WTC11 (cell line): ENCODE data around the gene TTC4. TPM values are rescaled to one million over a fixed set of nuclear protein-coding genes. Genes with fewer than 3 reads are reported as not detected.

ENCODE experiments used
- ATAC-seq: fragments of 200-7000 bp; cut with Tn5 transposase; 2 replicates; pipeline ENCODE4 v1.10.0; 2021; ENCODE audit warnings: mild to moderate bottlenecking, moderate library complexity
- CTCF ChIA-PET: fragments of 300-600 bp; sonication (Branson Sonifier 250); formaldehyde crosslinking; loops from one replicate; lab custom pipeline; 2021; ENCODE audit warnings: antibody characterized with exemption; lab: Charles Lee
- POLR2A ChIA-PET: fragments of 350-600 bp; sonication (Branson Sonifier 250); formaldehyde crosslinking; loops from one replicate; lab custom pipeline; 2021; ENCODE audit warnings: antibody characterized with exemption; lab: Charles Lee
- DNase-seq: peaks from one replicate; pipeline ENCODE4 v3.0.0; 2021; ENCODE audit warnings: low spot score
- H3K27ac Mint-ChIP-seq: 2 replicates; pipeline ENCODE4 v1.8.0; 2021; ENCODE audit warnings: mixed read lengths
- H3K27me3 Mint-ChIP-seq: 2 replicates; pipeline ENCODE4 v1.8.0; 2021; ENCODE audit warnings: low read depth, mild to moderate bottlenecking, moderate library complexity, mixed read lengths
- H3K36me3 Mint-ChIP-seq: 2 replicates; pipeline ENCODE4 v1.8.0; 2021; ENCODE audit warnings: mixed read lengths
- H3K4me1 Mint-ChIP-seq: 2 replicates; pipeline ENCODE4 v1.8.0; 2022; ENCODE audit warnings: mixed read lengths
- H3K4me3 Mint-ChIP-seq: 2 replicates; pipeline ENCODE4 v1.8.0; 2021; ENCODE audit warnings: mild to moderate bottlenecking, moderate library complexity, mixed read lengths
- H3K9me3 Mint-ChIP-seq: 2 replicates; pipeline ENCODE4 v1.8.0; 2021; ENCODE audit warnings: mixed read lengths
- AR ChIP-seq: fragments of 250-450 bp; sonication (Bioruptor Pico); IDR thresholded peaks from 2 replicates; pipeline ENCODE4 v1.9.0; 2021; ENCODE audit warnings: mild to moderate bottlenecking
- ATF1 ChIP-seq: sonication (generic); formaldehyde crosslinking; IDR thresholded peaks from 2 replicates; pipeline ENCODE4 v1.8.1; 2023; ENCODE audit warnings: mild to moderate bottlenecking, moderate library complexity, missing genetic modification reagents
- CBFB ChIP-seq: sonication (generic); formaldehyde crosslinking; IDR thresholded peaks from 2 replicates; pipeline ENCODE4 v1.8.1; 2022; ENCODE audit warnings: mild to moderate bottlenecking, low read depth, missing genetic modification reagents
- ELF4 ChIP-seq: sonication (generic); formaldehyde crosslinking; IDR thresholded peaks from 2 replicates; pipeline ENCODE4 v1.8.1; 2022; ENCODE audit warnings: low read depth, mild to moderate bottlenecking, moderate library complexity, missing genetic modification reagents
- ERG ChIP-seq: fragments of 250-450 bp; sonication (Bioruptor Pico); IDR thresholded peaks from 2 replicates; pipeline ENCODE4 v1.8.0; 2021; ENCODE audit warnings: mild to moderate bottlenecking
- FOXK1 ChIP-seq: sonication (generic); formaldehyde crosslinking; IDR thresholded peaks from 2 replicates; pipeline ENCODE4 v1.8.0; 2022; ENCODE audit warnings: mild to moderate bottlenecking, moderate library complexity, missing genetic modification reagents
- FOXP1 ChIP-seq: sonication (generic); formaldehyde crosslinking; IDR thresholded peaks from 2 replicates; pipeline ENCODE4 v1.8.0; 2022; ENCODE audit warnings: missing genetic modification reagents, mild to moderate bottlenecking, moderate library complexity, borderline replicate concordance
- IRF2 ChIP-seq: sonication (generic); formaldehyde crosslinking; IDR thresholded peaks from 2 replicates; pipeline ENCODE4 v1.8.0; 2022; ENCODE audit warnings: low read depth, missing genetic modification reagents, borderline replicate concordance
- KAT7 ChIP-seq: sonication (generic); formaldehyde crosslinking; IDR thresholded peaks from 2 replicates; pipeline ENCODE4 v1.8.1; 2023; ENCODE audit warnings: missing genetic modification reagents, mild to moderate bottlenecking, borderline replicate concordance
- MXD4 ChIP-seq: fragments of 250-450 bp; sonication (Bioruptor Pico); IDR thresholded peaks from 2 replicates; pipeline ENCODE4 v1.8.0; 2021; ENCODE audit warnings: mild to moderate bottlenecking, moderate library complexity, borderline replicate concordance
- OVOL2 ChIP-seq: fragments of 250-450 bp; sonication (Bioruptor Pico); IDR thresholded peaks from 2 replicates; pipeline ENCODE4 v1.9.0; 2021; ENCODE audit warnings: mild to moderate bottlenecking, borderline replicate concordance
- SMAD4 ChIP-seq: sonication (generic); formaldehyde crosslinking; IDR thresholded peaks from 2 replicates; pipeline ENCODE4 v1.8.0; 2022; ENCODE audit warnings: mild to moderate bottlenecking, missing genetic modification reagents
- TEAD1 ChIP-seq: sonication (generic); formaldehyde crosslinking; IDR thresholded peaks from 2 replicates; pipeline ENCODE4 v1.8.0; 2022; ENCODE audit warnings: mild to moderate bottlenecking, missing genetic modification reagents
- ZMAT4 ChIP-seq: fragments of 250-450 bp; sonication (Bioruptor Pico); IDR thresholded peaks from 2 replicates; pipeline ENCODE4 v1.9.0; 2021; ENCODE audit warnings: mild to moderate bottlenecking
- ZNF121 ChIP-seq: sonication (generic); formaldehyde crosslinking; IDR thresholded peaks from 2 replicates; pipeline ENCODE4 v1.8.0; 2023; ENCODE audit warnings: missing genetic modification reagents
- ZNF138 ChIP-seq: sonication (generic); formaldehyde crosslinking; conservative IDR thresholded peaks from 2 replicates; pipeline ENCODE4 v1.8.1; 2022; ENCODE audit warnings: mild to moderate bottlenecking, moderate library complexity, missing genetic modification reagents
- ZNF219 ChIP-seq: sonication (generic); formaldehyde crosslinking; IDR thresholded peaks from 2 replicates; pipeline ENCODE4 v1.8.0; 2023; ENCODE audit warnings: missing genetic modification reagents, mild to moderate bottlenecking, borderline replicate concordance
- ZNF317 ChIP-seq: sonication (generic); formaldehyde crosslinking; IDR thresholded peaks from 2 replicates; pipeline ENCODE4 v1.8.1; 2023; ENCODE audit warnings: low read depth, mild to moderate bottlenecking, moderate library complexity, missing genetic modification reagents, borderline replicate concordance
- ZNF396 ChIP-seq: fragments of 250-450 bp; sonication (Bioruptor Pico); IDR thresholded peaks from 2 replicates; pipeline ENCODE4 v1.8.0; 2021; ENCODE audit warnings: mild to moderate bottlenecking, moderate library complexity, borderline replicate concordance
- total RNA-seq: library from RNA; stranded (reverse); gene quantifications from 3 replicates; pipeline ENCODE4 v1.2.3, GENCODE V29; 2021
- TF ChIP-seq, protein P1 (sequence below): sonication (generic); formaldehyde crosslinking; IDR thresholded peaks from 2 replicates; pipeline ENCODE4 v1.8.0; 2022; ENCODE audit warnings: missing genetic modification reagents
- TF ChIP-seq, protein P2 (sequence below): sonication (generic); formaldehyde crosslinking; conservative IDR thresholded peaks from 2 replicates; pipeline ENCODE4 v1.8.1; 2022; ENCODE audit warnings: mild to moderate bottlenecking, missing genetic modification reagents
- TF ChIP-seq, protein P3 (sequence below): sonication (generic); formaldehyde crosslinking; IDR thresholded peaks from 2 replicates; pipeline ENCODE4 v1.8.1; 2023; ENCODE audit warnings: mild to moderate bottlenecking, missing genetic modification reagents
- TF ChIP-seq, protein P4 (sequence below): fragments of 250-450 bp; sonication (Bioruptor Pico); conservative IDR thresholded peaks from 2 replicates; pipeline ENCODE4 v1.9.0; 2021; ENCODE audit warnings: mild to moderate bottlenecking
- TF ChIP-seq, protein P5 (sequence below): sonication (generic); formaldehyde crosslinking; IDR thresholded peaks from 2 replicates; pipeline ENCODE4 v1.8.1; 2023; ENCODE audit warnings: mild to moderate bottlenecking, missing genetic modification reagents, moderate library complexity

The TTC4 gene
- total RNA-seq, 1 experiment from 2014 or later: 18.8 TPM

- no peak for TF ChIP-seq AR (CRISPR knock-in tag)
- TF ChIP-seq, protein P1, sequence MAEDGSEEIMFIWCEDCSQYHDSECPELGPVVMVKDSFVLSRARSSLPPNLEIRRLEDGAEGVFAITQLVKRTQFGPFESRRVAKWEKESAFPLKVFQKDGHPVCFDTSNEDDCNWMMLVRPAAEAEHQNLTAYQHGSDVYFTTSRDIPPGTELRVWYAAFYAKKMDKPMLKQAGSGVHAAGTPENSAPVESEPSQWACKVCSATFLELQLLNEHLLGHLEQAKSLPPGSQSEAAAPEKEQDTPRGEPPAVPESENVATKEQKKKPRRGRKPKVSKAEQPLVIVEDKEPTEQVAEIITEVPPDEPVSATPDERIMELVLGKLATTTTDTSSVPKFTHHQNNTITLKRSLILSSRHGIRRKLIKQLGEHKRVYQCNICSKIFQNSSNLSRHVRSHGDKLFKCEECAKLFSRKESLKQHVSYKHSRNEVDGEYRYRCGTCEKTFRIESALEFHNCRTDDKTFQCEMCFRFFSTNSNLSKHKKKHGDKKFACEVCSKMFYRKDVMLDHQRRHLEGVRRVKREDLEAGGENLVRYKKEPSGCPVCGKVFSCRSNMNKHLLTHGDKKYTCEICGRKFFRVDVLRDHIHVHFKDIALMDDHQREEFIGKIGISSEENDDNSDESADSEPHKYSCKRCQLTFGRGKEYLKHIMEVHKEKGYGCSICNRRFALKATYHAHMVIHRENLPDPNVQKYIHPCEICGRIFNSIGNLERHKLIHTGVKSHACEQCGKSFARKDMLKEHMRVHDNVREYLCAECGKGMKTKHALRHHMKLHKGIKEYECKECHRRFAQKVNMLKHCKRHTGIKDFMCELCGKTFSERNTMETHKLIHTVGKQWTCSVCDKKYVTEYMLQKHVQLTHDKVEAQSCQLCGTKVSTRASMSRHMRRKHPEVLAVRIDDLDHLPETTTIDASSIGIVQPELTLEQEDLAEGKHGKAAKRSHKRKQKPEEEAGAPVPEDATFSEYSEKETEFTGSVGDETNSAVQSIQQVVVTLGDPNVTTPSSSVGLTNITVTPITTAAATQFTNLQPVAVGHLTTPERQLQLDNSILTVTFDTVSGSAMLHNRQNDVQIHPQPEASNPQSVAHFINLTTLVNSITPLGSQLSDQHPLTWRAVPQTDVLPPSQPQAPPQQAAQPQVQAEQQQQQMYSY (CRISPR knock-in tag): no peak
- no peak for TF ChIP-seq FOXP1 (CRISPR knock-in tag)
- no peak for TF ChIP-seq ELF4 (CRISPR knock-in tag)
- TF ChIP-seq OVOL2: no peak
- no peak for TF ChIP-seq ZMAT4 (CRISPR knock-in tag)
- TF ChIP-seq, protein P2, sequence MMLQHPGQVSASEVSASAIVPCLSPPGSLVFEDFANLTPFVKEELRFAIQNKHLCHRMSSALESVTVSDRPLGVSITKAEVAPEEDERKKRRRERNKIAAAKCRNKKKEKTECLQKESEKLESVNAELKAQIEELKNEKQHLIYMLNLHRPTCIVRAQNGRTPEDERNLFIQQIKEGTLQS (CRISPR knock-in tag): no peak
- TF ChIP-seq, all 79 proteins: peak for 0
Observed at GRCh38 chr1:54728027-54728426, 12.4 kb downstream of the TTC4 start (continued).

DNA sequence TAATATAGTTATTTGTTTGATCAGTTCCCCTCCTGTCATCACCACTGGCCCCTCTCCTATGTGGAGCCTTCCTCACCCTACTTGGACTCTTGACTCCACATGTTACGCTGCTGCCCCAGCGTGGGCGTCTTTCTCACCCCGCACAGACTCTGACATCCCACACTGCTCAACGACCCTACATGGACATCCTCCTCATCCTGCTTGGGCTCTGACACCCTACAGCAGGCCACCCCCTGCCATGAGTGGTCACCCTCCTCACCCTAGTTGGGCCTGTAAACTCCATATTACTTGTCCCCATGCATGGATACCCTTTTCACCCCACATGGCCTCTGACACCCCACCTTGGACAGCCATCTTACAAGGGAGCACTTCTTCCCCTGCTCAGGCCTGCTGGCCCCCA, 21.0 kb downstream of the TTC4 start:
- H3K27ac Mint-ChIP-seq: no peak overlapping the region
- no peak overlapping the region for H3K4me3 Mint-ChIP-seq
- H3K27me3 Mint-ChIP-seq: no peaks in the 10 kb centered on the region
- DNase-seq: no peak
- POLR2A ChIA-PET: interaction anchor here (0.6 kb wide), 1 partner anchor 13 kb away, joined by 5 read pairs; no protein-coding TSS in a partner anchor
- peaks cover 47% of the 10 kb centered on the region for H3K36me3 Mint-ChIP-seq
- TF ChIP-seq MXD4 (CRISPR knock-in tag) (no peak), FOXK1 (CRISPR knock-in tag) (no peak), KAT7 (CRISPR knock-in tag) (no peak), ATF1 (CRISPR knock-in tag) (no peak), ZNF396 (CRISPR knock-in tag) (no peak), ZNF317 (CRISPR knock-in tag) (no peak), ERG (no peak), ZNF138 (no peak), CBFB (CRISPR knock-in tag) (no peak), TEAD1 (CRISPR knock-in tag) (no peak), ZNF121 (no peak), ZNF219 (CRISPR knock-in tag) (no peak), SMAD4 (CRISPR knock-in tag) (no peak), IRF2 (CRISPR knock-in tag) (no peak)
- TF ChIP-seq, protein P3, sequence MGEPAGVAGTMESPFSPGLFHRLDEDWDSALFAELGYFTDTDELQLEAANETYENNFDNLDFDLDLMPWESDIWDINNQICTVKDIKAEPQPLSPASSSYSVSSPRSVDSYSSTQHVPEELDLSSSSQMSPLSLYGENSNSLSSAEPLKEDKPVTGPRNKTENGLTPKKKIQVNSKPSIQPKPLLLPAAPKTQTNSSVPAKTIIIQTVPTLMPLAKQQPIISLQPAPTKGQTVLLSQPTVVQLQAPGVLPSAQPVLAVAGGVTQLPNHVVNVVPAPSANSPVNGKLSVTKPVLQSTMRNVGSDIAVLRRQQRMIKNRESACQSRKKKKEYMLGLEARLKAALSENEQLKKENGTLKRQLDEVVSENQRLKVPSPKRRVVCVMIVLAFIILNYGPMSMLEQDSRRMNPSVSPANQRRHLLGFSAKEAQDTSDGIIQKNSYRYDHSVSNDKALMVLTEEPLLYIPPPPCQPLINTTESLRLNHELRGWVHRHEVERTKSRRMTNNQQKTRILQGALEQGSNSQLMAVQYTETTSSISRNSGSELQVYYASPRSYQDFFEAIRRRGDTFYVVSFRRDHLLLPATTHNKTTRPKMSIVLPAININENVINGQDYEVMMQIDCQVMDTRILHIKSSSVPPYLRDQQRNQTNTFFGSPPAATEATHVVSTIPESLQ (CRISPR knock-in tag): no peak
- TF ChIP-seq, protein P4, sequence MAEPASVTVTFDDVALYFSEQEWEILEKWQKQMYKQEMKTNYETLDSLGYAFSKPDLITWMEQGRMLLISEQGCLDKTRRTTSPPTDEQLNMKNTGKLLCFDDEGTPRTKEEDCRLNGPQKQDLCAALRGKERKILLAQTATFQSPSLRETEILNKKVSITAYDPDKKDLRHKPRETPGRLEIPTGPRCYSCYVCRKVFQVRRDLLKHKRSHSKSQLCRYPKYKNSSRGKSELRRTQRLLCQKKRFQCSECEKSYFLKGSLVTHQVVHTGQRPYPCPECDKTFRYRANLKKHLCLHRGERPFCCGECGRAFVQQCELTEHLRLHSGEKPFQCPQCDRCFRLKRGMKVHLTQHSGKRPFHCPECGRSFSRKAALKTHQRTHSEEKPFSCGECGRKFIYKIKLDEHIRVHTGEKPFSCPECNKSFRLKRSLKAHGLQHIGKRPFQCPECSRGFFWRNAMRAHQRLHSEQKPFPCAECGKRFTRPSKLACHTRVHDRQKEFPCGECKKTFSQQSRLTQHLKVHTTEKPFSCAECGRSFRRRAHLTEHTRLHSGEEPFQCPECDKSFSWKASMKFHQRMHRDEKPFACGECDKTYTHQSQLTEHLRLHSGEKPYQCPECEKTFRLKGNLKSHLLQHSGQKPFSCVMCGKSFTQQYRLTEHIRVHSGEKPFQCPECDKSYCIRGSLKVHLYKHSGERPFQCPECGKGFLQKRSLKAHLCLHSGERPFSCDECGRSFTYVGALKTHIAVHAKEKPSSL: no peak
- TF ChIP-seq, protein P5, sequence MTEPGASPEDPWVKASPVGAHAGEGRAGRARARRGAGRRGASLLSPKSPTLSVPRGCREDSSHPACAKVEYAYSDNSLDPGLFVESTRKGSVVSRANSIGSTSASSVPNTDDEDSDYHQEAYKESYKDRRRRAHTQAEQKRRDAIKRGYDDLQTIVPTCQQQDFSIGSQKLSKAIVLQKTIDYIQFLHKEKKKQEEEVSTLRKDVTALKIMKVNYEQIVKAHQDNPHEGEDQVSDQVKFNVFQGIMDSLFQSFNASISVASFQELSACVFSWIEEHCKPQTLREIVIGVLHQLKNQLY (CRISPR knock-in tag): no peak
- CTCF ChIA-PET: no interaction called here
- no peak for ATAC-seq
- no peaks in the 10 kb centered on the region for H3K9me3 Mint-ChIP-seq
- no peaks in the 10 kb centered on the region for H3K4me1 Mint-ChIP-seq
